ENCODE results near the gene C1orf35. TPM values are rescaled to one million over a fixed set of nuclear protein-coding genes. Genes with fewer than 3 reads are reported as not detected.

The C1orf35 gene
- total and polyA plus RNA-seq, 2 of the 4 experiments (the other 2 are of a cell fraction) = 4.3 to 13.0 TPM

DNA sequence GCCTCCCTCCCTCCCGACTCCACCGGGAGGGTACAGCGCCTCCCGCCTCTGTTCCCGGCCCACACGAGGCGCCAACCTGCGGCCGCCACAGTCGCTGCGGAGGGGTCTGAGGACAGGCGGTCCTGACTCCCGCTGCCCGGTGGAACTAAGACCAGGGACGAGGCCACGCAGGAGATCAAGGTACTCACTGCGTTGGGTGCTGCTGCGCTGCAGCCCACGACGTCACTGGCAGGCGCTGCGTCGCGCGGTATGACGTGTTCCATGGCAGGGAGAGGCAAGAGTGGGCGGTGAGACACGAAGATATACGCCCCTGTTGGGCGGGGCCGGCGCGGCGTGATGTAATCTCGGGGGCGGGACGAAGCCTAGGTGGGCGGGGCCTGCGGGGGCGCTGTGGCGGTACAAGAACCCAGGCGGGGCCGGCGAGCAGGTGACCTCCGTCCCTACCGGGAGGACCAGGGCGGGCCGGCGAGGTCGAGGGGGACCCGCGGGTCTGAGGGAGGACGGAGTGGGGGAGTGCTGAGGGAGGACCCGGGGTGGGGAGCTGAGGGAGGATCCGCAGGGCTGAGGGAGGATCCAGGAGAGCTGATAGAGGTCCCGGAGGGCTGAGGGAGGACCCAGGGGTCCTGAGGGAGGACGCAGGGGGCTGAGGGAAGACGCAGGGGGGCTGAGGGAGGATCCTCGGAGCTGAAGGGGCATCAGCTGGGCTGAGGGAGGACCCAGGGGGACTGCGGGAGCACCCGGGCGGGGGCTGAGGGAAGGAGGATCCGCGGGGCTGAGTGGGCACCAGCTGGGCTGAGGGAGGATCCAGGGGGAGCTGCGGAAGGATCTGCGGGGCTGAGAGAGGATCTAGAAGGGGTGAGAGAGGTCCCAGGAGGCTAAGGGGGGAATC lies 6.2 kb upstream of the C1orf35 start, which contains the start of gene MRPL55 (continued):
- TF ChIP-seq CTCF (conservative IDR thresholded peaks at IDR 0.05; ENCODE audit: low read depth, low read length) (no peak; the same call in 1 of the 2 replicates), MAFK (IDR thresholded peaks at IDR 0.05; ENCODE audit: low read depth, low read length) (no peak), NFE2L2 (IDR thresholded peaks at IDR 0.05; ENCODE audit: low read depth, low read length) (no peak)

All from IMR-90 (cell line).